Measurements from ENCODE around the gene ACTN2. TPM values are rescaled to one million over a fixed set of nuclear protein-coding genes. Genes with fewer than 3 reads are reported as not detected.

Gene ACTN2
- total and polyA plus RNA-seq, 2 experiments from 2014 or later, result 303 to 814 TPM

DNA sequence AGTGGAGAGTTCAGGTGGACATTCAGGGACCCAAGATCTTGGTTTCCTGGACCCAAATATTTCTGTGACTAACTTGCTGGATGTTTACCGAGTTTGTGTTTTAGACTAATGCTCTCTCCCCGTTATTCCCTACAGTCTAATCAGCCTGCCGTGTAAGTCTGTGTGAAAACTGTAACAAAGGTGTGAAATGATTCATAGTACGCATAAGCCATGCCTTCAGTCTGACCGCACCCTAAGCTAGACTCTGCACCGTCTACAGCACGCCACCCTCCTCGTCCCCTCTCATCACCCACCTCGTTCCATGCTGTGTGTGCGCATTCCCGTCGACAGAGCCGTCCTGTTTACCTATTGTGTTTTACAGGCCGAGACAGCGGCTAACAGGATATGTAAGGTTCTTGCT, 50.5 kb downstream of the ACTN2 start:
- no peaks in the 10 kb centered on the region for H3K27me3 ChIP-seq
- H3K9me3 ChIP-seq (ENCODE audit: low read depth), result no peaks in the 10 kb centered on the region
- H3K36me3 ChIP-seq, result peaks cover 91% of the 10 kb centered on the region
- H3K4me3 ChIP-seq, result no peak overlapping the region
- TF ChIP-seq, protein P1, sequence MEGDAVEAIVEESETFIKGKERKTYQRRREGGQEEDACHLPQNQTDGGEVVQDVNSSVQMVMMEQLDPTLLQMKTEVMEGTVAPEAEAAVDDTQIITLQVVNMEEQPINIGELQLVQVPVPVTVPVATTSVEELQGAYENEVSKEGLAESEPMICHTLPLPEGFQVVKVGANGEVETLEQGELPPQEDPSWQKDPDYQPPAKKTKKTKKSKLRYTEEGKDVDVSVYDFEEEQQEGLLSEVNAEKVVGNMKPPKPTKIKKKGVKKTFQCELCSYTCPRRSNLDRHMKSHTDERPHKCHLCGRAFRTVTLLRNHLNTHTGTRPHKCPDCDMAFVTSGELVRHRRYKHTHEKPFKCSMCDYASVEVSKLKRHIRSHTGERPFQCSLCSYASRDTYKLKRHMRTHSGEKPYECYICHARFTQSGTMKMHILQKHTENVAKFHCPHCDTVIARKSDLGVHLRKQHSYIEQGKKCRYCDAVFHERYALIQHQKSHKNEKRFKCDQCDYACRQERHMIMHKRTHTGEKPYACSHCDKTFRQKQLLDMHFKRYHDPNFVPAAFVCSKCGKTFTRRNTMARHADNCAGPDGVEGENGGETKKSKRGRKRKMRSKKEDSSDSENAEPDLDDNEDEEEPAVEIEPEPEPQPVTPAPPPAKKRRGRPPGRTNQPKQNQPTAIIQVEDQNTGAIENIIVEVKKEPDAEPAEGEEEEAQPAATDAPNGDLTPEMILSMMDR (IDR thresholded peaks at IDR 0.05; ENCODE audit: low read depth, low read length), result no peak
- H3K4me1 ChIP-seq (ENCODE audit: low read depth), result no peaks in the 10 kb centered on the region
- no peak for DNase-seq (ENCODE audit: low read depth in 1 of 2, low spot score in 1 of 2)
- peak overlapping the region; percentile 16 for H3K27ac ChIP-seq

- no peak for DNase-seq (ENCODE audit: low read depth in 1 of 2, low spot score in 1 of 2)
- Histone ChIP-seq H3K27me3 (no peaks in the 10 kb centered on the region), H3K36me3 (peaks cover 92% of the 10 kb centered on the region), H3K9me3 (ENCODE audit: low read depth) (no peaks in the 10 kb centered on the region), H3K4me1 (ENCODE audit: low read depth) (no peaks in the 10 kb centered on the region), H3K27ac (peak overlapping the region; percentile 8), H3K4me3 (no peak overlapping the region)
- TF ChIP-seq, protein P1 (IDR thresholded peaks at IDR 0.05; ENCODE audit: low read depth, low read length), result no peak
Observed at GRCh38 chr1:236741753-236742152, 55.5 kb downstream of the ACTN2 start.

DNA sequence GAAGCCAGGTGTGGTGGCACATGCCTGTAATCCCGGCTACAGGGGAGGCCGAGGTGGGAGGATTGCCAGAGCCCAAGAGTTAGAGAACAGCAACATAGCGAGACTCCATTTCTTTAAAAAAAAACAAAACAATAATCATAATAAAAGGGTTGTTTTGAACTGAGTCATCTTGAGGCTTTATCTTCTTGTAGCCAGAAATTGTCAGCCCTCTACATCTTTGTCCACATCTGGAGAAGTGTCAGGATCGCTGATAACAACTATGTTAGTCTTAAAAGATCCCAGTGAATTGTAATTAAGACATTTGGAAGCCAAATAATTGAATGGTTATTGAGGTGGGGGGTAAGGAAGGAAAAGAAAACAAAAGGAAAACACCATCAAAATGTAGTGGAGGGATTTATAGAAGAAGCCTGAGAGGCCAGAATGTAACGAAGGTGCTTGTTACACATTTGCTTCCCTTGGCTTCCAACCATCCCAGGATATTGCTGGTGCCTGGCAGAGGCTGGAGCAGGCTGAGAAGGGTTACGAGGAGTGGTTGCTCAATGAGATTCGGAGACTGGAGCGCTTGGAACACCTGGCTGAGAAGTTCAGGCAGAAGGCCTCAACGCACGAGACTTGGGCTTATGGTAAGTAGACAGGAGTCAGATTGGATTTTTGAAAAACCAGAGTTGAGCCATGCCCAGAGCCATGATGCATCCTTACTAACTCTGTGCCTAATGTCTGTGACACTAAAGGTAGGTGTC, 56.3 kb downstream of the ACTN2 start:
- peaks cover 92% of the 10 kb centered on the region for H3K36me3 ChIP-seq

GRCh38 chr1:236744533-236744932, 58.2 kb downstream of the ACTN2 start:
- Histone ChIP-seq H3K27me3 (no peaks in the 10 kb centered on the region), H3K36me3 (peaks cover 94% of the 10 kb centered on the region), H3K27ac (no peak overlapping the region), H3K9me3 (ENCODE audit: low read depth) (no peaks in the 10 kb centered on the region), H3K4me3 (no peak overlapping the region), H3K4me1 (ENCODE audit: low read depth) (no peaks in the 10 kb centered on the region)
- no peak for DNase-seq (ENCODE audit: low read depth in 1 of 2, low spot score in 1 of 2)
- TF ChIP-seq, protein P1 (IDR thresholded peaks at IDR 0.05; ENCODE audit: low read depth, low read length), result no peak

More for the DNA sequence above, 56.3 kb downstream of the ACTN2 start:
- Histone ChIP-seq H3K4me1 (ENCODE audit: low read depth) (no peaks in the 10 kb centered on the region), H3K9me3 (ENCODE audit: low read depth) (no peaks in the 10 kb centered on the region), H3K27me3 (no peaks in the 10 kb centered on the region), H3K4me3 (no peak overlapping the region), H3K27ac (peak overlapping the region; percentile 8)
- no peak for DNase-seq (ENCODE audit: low read depth in 1 of 2, low spot score in 1 of 2)
- TF ChIP-seq, protein P1 (IDR thresholded peaks at IDR 0.05; ENCODE audit: low read depth, low read length), result no peak

DNA sequence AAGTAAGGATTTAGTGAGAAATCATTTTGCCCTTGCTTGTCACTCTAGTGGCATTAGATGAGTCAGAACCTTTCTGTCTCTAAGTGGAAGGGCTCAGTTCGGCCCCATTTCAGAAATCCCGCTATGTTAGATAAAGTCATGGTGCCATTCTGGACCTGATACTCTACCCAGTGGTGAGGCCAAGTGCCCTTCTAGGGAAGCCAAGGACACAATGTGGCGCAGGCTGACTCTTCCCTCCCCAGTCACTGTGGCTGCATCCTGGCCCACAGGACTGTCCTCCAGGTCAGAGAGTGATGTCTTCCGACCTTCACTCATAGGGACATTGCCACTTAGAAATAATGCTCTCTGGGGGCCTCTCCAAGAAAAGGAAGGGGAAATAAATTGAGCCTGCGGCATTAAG, 60.5 kb downstream of the ACTN2 start:
- peaks cover 95% of the 10 kb centered on the region for H3K36me3 ChIP-seq
- no peaks in the 10 kb centered on the region for H3K4me1 ChIP-seq (ENCODE audit: low read depth)
- H3K27ac ChIP-seq, result peak overlapping the region; percentile 31
- no peaks in the 10 kb centered on the region for H3K27me3 ChIP-seq
- H3K4me3 ChIP-seq, result no peak overlapping the region
- TF ChIP-seq, protein P1 (IDR thresholded peaks at IDR 0.05; ENCODE audit: low read depth, low read length), result no peak
- H3K9me3 ChIP-seq (ENCODE audit: low read depth), result no peaks in the 10 kb centered on the region
- DNase-seq (ENCODE audit: low read depth in 1 of 2, low spot score in 1 of 2), result no peak
